ENCODE measurements around the gene MUTYH. TPM values are rescaled to one million over a fixed set of nuclear protein-coding genes. Genes with fewer than 3 reads are reported as not detected.
"Not testable (repeated sequence)": the region's sequence is repeated elsewhere in the genome, so short reads cannot be mapped to it uniquely, and the experiment has no call there.

The MUTYH gene
- total RNA-seq, 3 donors from 2014 or later, result 16.8 to 26.2 (median 25.8) TPM

GRCh38 chr1:45360981-45361380, 20.7 kb upstream of the MUTYH start:
- TF ChIP-seq, protein P1, sequence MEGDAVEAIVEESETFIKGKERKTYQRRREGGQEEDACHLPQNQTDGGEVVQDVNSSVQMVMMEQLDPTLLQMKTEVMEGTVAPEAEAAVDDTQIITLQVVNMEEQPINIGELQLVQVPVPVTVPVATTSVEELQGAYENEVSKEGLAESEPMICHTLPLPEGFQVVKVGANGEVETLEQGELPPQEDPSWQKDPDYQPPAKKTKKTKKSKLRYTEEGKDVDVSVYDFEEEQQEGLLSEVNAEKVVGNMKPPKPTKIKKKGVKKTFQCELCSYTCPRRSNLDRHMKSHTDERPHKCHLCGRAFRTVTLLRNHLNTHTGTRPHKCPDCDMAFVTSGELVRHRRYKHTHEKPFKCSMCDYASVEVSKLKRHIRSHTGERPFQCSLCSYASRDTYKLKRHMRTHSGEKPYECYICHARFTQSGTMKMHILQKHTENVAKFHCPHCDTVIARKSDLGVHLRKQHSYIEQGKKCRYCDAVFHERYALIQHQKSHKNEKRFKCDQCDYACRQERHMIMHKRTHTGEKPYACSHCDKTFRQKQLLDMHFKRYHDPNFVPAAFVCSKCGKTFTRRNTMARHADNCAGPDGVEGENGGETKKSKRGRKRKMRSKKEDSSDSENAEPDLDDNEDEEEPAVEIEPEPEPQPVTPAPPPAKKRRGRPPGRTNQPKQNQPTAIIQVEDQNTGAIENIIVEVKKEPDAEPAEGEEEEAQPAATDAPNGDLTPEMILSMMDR (IDR thresholded peaks at IDR 0.05), result peak in 1 of 3 donors; percentile 11
- H3K27me3 ChIP-seq; DNase-seq (ENCODE audit: low spot score in 2 of 2); H3K36me3 ChIP-seq; H3K9me3 ChIP-seq; intact Hi-C loops (cut with DNase I; ENCODE audit: low total_unique reads): not testable (repeated sequence)
- peaks cover 0 to 11% of the 10 kb centered on the region in 2 donors for H3K4me1 ChIP-seq
- H3K27ac ChIP-seq, result peak overlapping the region; percentile 59 to 80
- H3K4me3 ChIP-seq, result peak overlapping the region in 2 of 3 donors; percentile 1 to 27

DNA sequence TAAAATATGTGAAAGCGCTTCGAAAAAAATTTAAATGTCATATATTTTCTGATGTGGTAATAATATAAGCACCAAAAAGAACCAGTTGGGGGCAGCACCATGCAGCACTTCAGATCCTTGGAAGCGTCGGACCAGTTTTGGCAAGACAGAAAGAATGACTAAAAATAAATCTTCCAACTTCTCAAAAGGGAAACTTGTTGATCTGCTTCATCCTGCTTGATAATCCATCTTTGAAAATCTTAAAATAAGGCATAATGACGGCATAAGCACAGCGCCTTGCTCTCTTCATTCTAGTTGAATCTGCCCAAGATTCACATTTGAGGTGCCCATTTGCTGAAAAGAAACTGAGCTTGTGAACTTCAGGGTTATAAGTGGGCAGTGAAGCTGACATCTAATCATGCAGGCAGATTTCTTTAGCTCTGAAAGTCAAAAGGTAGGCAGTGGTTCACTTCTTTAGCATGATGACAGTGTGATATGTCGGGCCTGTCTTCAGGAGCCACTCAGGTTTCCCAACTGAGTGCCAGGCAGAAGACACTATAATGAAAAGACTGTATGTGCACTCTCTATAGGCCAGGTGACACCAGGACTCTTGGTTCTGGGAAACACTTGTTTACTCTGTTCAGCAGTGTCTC, 19.8 kb upstream of the MUTYH start:
- intact Hi-C loops (cut with DNase I; ENCODE audit: low total_unique reads), result loop anchor here (10.0 kb wide), 1 partner anchor 135 kb away; the partner anchor contains the start of gene TESK2
- Histone ChIP-seq H3K36me3 (no peaks in the 10 kb centered on the region), H3K9me3 (no peaks in the 10 kb centered on the region), H3K4me3 (peak overlapping the region in 1 of 3 donors; percentile 1), H3K27me3 (no peaks in the 10 kb centered on the region), H3K4me1 (peaks cover 0 to 11% of the 10 kb centered on the region in 2 donors), H3K27ac (peak overlapping the region; percentile 59 to 80)
- no peak for TF ChIP-seq POLR2AphosphoS5 (IDR thresholded peaks at IDR 0.05)
- TF ChIP-seq, protein P1 (IDR thresholded peaks at IDR 0.05), result peak in 2 of 3 donors; percentile 72 to 74
- no peak for TF ChIP-seq POLR2A (IDR thresholded peaks at IDR 0.05)
- peak in 1 of 2 donors; percentile 69 for DNase-seq (ENCODE audit: low spot score in 2 of 2)

GRCh38 chr1:45356186-45356585, 15.9 kb upstream of the MUTYH start:
- TF ChIP-seq, protein P1 (IDR thresholded peaks at IDR 0.05), result no peak
- TF ChIP-seq POLR2AphosphoS5 (IDR thresholded peaks at IDR 0.05) (no peak), POLR2A (IDR thresholded peaks at IDR 0.05) (no peak)
- Histone ChIP-seq H3K4me3 (no peak overlapping the region), H3K27ac (no peak overlapping the region), H3K4me1 (peaks cover 0 to 11% of the 10 kb centered on the region in 2 donors), H3K27me3 (no peaks in the 10 kb centered on the region), H3K9me3 (no peaks in the 10 kb centered on the region), H3K36me3 (no peaks in the 10 kb centered on the region)
- intact Hi-C loops (cut with DNase I; ENCODE audit: low total_unique reads), result loop anchor here (10.0 kb wide), 1 partner anchor 139 kb away; the partner anchor contains the start of gene TESK2
- DNase-seq (ENCODE audit: low spot score in 2 of 2), result no peak

DNA sequence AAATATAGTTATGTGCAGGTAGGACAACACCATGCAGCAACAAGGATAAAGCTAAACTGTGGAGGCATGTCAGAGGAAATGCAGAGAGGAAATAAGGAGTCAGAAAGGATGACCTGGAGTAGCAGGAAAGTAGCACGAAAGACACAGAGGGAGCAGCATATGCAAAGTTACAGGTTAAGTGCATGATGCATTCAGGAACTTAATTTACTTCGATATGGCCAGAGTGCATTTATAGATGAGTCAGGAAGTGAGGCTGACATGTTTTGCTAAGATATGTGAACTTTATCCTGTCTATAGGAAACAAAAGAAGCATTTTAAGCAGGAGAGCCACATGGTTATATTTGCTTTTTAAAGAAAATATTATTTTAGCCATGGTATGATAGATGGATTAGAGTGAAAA, 15.4 kb upstream of the MUTYH start:
- no peaks in the 10 kb centered on the region for H3K36me3 ChIP-seq
- H3K4me1 ChIP-seq, result peaks cover 0 to 8% of the 10 kb centered on the region in 2 donors
- no peak for DNase-seq (ENCODE audit: low spot score in 2 of 2)
- H3K9me3 ChIP-seq, result no peaks in the 10 kb centered on the region
- H3K4me3 ChIP-seq, result no peak overlapping the region
- no peaks in the 10 kb centered on the region for H3K27me3 ChIP-seq
- TF ChIP-seq, protein P1 (IDR thresholded peaks at IDR 0.05), result no peak
- TF ChIP-seq POLR2A (IDR thresholded peaks at IDR 0.05) (no peak), POLR2AphosphoS5 (IDR thresholded peaks at IDR 0.05) (no peak)
- H3K27ac ChIP-seq, result no peak overlapping the region
- intact Hi-C loops (cut with DNase I; ENCODE audit: low total_unique reads), result loop anchor here (10.0 kb wide), 1 partner anchor 139 kb away; the partner anchor contains the start of gene TESK2

DNA sequence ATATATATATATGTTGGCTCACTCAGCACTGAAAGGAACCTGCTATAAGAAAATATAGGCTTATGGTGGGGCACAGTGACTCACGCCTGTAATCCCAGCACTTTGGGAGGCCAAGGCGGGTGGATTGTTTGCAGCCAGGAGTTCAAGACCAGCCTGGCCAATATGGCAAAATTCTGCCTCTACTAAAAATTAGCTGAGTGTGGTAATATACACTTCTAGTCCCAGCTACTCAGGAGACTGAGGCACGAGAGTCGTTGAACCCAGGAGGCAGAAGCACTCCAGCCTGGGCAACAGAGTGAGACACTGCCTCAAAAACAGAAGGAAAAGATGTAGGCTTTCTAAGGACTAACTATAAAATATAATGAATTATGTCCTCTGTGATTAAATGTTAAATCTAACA, 14.6 kb upstream of the MUTYH start:
- no peak for DNase-seq (ENCODE audit: low spot score in 2 of 2)
- Histone ChIP-seq H3K27ac (no peak overlapping the region), H3K4me1 (no peaks in the 10 kb centered on the region), H3K36me3 (no peaks in the 10 kb centered on the region), H3K4me3 (no peak overlapping the region), H3K27me3 (no peaks in the 10 kb centered on the region), H3K9me3 (no peaks in the 10 kb centered on the region)
- TF ChIP-seq POLR2AphosphoS5 (IDR thresholded peaks at IDR 0.05), result no peak
- TF ChIP-seq, protein P1 (IDR thresholded peaks at IDR 0.05), result no peak
- no peak for TF ChIP-seq POLR2A (IDR thresholded peaks at IDR 0.05)
- intact Hi-C loops (cut with DNase I; ENCODE audit: low total_unique reads), result loop anchor here (10.0 kb wide), 1 partner anchor 140 kb away; the partner anchor contains the start of gene TESK2
